Measurements from ENCODE around the gene WDR18.

DNA sequence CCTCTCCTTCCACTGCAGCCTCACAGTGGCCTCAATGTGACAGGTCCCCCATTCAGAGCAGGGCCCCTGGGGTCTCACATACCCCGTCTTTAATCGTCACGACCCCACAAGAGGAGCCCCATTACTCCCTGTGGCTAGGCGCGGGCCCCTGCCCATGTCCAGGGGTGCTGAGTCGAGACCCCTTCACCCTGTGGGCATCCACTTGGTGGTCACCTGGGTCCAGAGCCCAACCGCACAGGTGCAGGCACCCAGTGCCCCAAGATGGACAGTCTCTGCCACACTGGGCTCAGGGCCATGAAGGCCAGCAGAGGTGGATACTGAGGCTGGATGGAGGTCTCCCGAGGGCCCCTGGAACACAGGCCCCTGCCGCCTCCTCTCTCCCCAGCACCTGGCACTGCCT is 33.8 kb downstream of the WDR18 start:
- TF ChIP-seq POLR2A (IDR thresholded peaks at IDR 0.05; ENCODE audit: low read length) (no peak), GATA1 (IDR thresholded peaks at IDR 0.05; ENCODE audit: low read depth, low read length) (no peak)
